SK-N-SH (cell line): ENCODE data around the gene A2ML1. TPM values are rescaled to one million over a fixed set of nuclear protein-coding genes. Genes with fewer than 3 reads are reported as not detected.

Experiments used
- CTCF ChIA-PET: fragments of 300-600, 350-600 bp; formaldehyde crosslinking; extraction: SDS; loops from one replicate; lab custom pipeline; 2021; lab: Yijun Ruan, JAX
- POLR2A ChIA-PET: fragments of 350-600 bp; sonication (Branson Sonifier 250); formaldehyde crosslinking; extraction: SDS; loops from one replicate; lab custom pipeline; 2020; ENCODE audit warnings: antibody characterized with exemption, inconsistent platforms; lab: Yijun Ruan, JAX
- DNase-seq: peaks from one replicate; pipeline ENCODE4 v3.0.0; 2012
- H2AFZ ChIP-seq: fragments of 200-600 bp; sonication (generic); 2 replicates; pipeline ENCODE4 v1.8.1; 2016; ENCODE audit warnings: antibody characterized with exemption, mild to moderate bottlenecking, low read depth
- H3F3A ChIP-seq: fragments of 200-600 bp; sonication (generic); replicated peaks from 2 replicates; pipeline ENCODE3; 2016; ENCODE audit warnings: antibody characterized with exemption, mild to moderate bottlenecking; ENCODE audit not compliant: insufficient read depth
- H3K27ac ChIP-seq, 2 experiments: fragments of 200-500 bp in 1 of 2; fragments of 200-600 bp in 1 of 2; sonication (Bioruptor generic) in 1 of 2; sonication (generic), shearing (Covaris generic) in 1 of 2; 2 replicates each; pipeline versions ENCODE4 v1.5.1 to v1.6.1; 2014 to 2016; ENCODE audit warnings: low read depth in 2 of 2, inconsistent platforms in 1 of 2, low read length in 1 of 2, mild to moderate bottlenecking in 1 of 2, mixed read lengths in 1 of 2
- H3K27me3 ChIP-seq: fragments of 200-600 bp; sonication (generic), shearing (Covaris generic); 2 replicates; pipeline ENCODE4 v1.6.1; 2016; ENCODE audit warnings: mixed run types; ENCODE audit not compliant: insufficient read depth
- H3K36me3 ChIP-seq, 2 experiments: fragments of 200-500 bp in 1 of 2; fragments of 200-600 bp in 1 of 2; sonication (Bioruptor generic) in 1 of 2; sonication (generic) in 1 of 2; replicated peaks in 1 of 2; 2 replicates each; pipeline versions ENCODE3 to v1.5.1; 2014 to 2016; ENCODE audit warnings: low read length in 1 of 2, mild to moderate bottlenecking in 1 of 2; ENCODE audit not compliant: insufficient read depth in 2 of 2, control insufficient read depth in 1 of 2
- H3K4me1 ChIP-seq, 2 experiments: fragments of 200-500 bp in 1 of 2; fragments of 200-600 bp in 1 of 2; sonication (Bioruptor generic) in 1 of 2; sonication (generic), shearing (Covaris generic) in 1 of 2; 2 replicates each; pipeline versions ENCODE4 v1.5.1 to v1.6.1; 2014 to 2016; ENCODE audit warnings: low read depth in 1 of 2, low read length in 1 of 2, mixed run types in 1 of 2; ENCODE audit not compliant: insufficient read depth in 2 of 2, control insufficient read depth in 1 of 2
- H3K4me2 ChIP-seq: fragments of 200-600 bp; sonication (generic), shearing (Covaris generic); 2 replicates; pipeline ENCODE4 v1.6.1; 2017; ENCODE audit warnings: mixed run types
- H3K4me3 ChIP-seq, 2 experiments: fragments of 200-500 bp in 1 of 2; fragments of 200-600 bp in 1 of 2; sonication (Bioruptor generic) in 1 of 2; sonication (generic), shearing (Covaris generic) in 1 of 2; 2 replicates each; pipeline versions ENCODE4 v1.5.1 to v1.8.1; 2014 to 2016; ENCODE audit warnings: low read depth in 2 of 2, inconsistent platforms in 1 of 2, low read length in 1 of 2, mild to moderate bottlenecking in 1 of 2, mixed read lengths in 1 of 2, moderate library complexity in 1 of 2
- H3K79me2 ChIP-seq: fragments of 200-600 bp; sonication (generic); 2 replicates; pipeline ENCODE4 v1.8.1; 2017; ENCODE audit warnings: mild to moderate bottlenecking; ENCODE audit not compliant: insufficient read depth
- H3K9ac ChIP-seq: fragments of 200-600 bp; sonication (generic); 2 replicates; pipeline ENCODE4 v1.6.1; 2017; ENCODE audit warnings: mixed run types
- H3K9me2 ChIP-seq: fragments of 200-600 bp; sonication (generic); 2 replicates; pipeline ENCODE4 v1.6.1; 2017; ENCODE audit warnings: mixed run types
- H3K9me3 ChIP-seq: fragments of 200-600 bp; sonication (generic); 2 replicates; pipeline ENCODE4 v1.6.1; 2017; ENCODE audit warnings: mixed run types, mild to moderate bottlenecking, moderate library complexity
- H4K20me1 ChIP-seq: fragments of 200-600 bp; sonication (generic); 2 replicates; pipeline ENCODE4 v1.6.1; 2017; ENCODE audit warnings: mild to moderate bottlenecking, mixed run types; ENCODE audit not compliant: insufficient read depth
- CHD2 ChIP-seq: fragments of 150-350 bp; IDR thresholded peaks from 2 replicates; pipeline ENCODE4 v1.6.1; 2018; ENCODE audit warnings: low read length; ENCODE audit not compliant: partially characterized antibody
- ELF1 ChIP-seq: IDR thresholded peaks from 2 replicates; pipeline ENCODE4 v1.4.0; 2012
- EP300 ChIP-seq, 2 experiments: IDR thresholded peaks; 2 replicates each; pipeline versions ENCODE4 v1.4.0 to v1.6.1; 2012; ENCODE audit warnings: borderline replicate concordance in 1 of 2, low read depth in 1 of 2, low read length in 1 of 2
- EZH2phosphoT487 ChIP-seq: fragments of 200-600 bp; sonication (generic); IDR thresholded peaks from 2 replicates; pipeline ENCODE4 v1.6.1; 2017; ENCODE audit warnings: low read depth, mixed run types, mild to moderate bottlenecking, antibody characterized with exemption, moderate library complexity, borderline replicate concordance
- FOSL2 ChIP-seq: IDR thresholded peaks from 2 replicates; pipeline ENCODE4 v1.4.0; 2012; ENCODE audit warnings: low read depth, mild to moderate bottlenecking, moderate library complexity, borderline replicate concordance
- FOXJ3 ChIP-seq: sonication (generic); formaldehyde crosslinking; IDR thresholded peaks from 2 replicates; pipeline ENCODE4 v1.5.1; 2020; ENCODE audit warnings: mild to moderate bottlenecking, missing genetic modification reagents
- NFIC ChIP-seq: IDR thresholded peaks from 2 replicates; pipeline ENCODE4 v1.4.0; 2012; ENCODE audit warnings: borderline replicate concordance
- RAD21 ChIP-seq: IDR thresholded peaks from 2 replicates; pipeline ENCODE4 v1.6.1; 2012; ENCODE audit warnings: mild to moderate bottlenecking, low read length
- RFX5 ChIP-seq: IDR thresholded peaks from 2 replicates; pipeline ENCODE4 v1.6.1; 2012; ENCODE audit warnings: mild to moderate bottlenecking, improper control_type of control experiment, low read length
- SIN3A ChIP-seq: IDR thresholded peaks from 2 replicates; pipeline ENCODE4 v1.6.1; 2012; ENCODE audit warnings: low read depth, mild to moderate bottlenecking, low read length, moderate library complexity, borderline replicate concordance
- SMC3 ChIP-seq: IDR thresholded peaks from 2 replicates; pipeline ENCODE4 v1.6.1; 2012; ENCODE audit warnings: low read depth, low read length, improper control_type of control experiment
- TAF1 ChIP-seq: IDR thresholded peaks from 2 replicates; pipeline ENCODE4 v1.6.1; 2012; ENCODE audit warnings: low read depth, mild to moderate bottlenecking, low read length, moderate library complexity, borderline replicate concordance
- TCF12 ChIP-seq: IDR thresholded peaks from 2 replicates; pipeline ENCODE4 v1.4.0; 2012
- YY1 ChIP-seq: IDR thresholded peaks from 2 replicates; pipeline ENCODE4 v1.4.0; 2012; ENCODE audit warnings: low read depth, mild to moderate bottlenecking
- WGBS: methylation state at CpG from one replicate; pipeline ENCODE4 v1.1.6; 2017; ENCODE audit warnings: low lambda C conversion rate; 5-methylcytosine and 5-hydroxymethylcytosine counted together
- polyA plus RNA-seq, 3 experiments: library from polyadenylated mRNA; depleted of rRNA; stranded (reverse); fragments of >200 nt; gene quantifications; 2 replicates each; pipeline ENCODE4 v1.2.3, GENCODE V29; 2012
- TF ChIP-seq, protein P1 (sequence below): fragments of 200-600 bp; sonication (generic); IDR thresholded peaks from 2 replicates; pipeline ENCODE4 v1.6.1; 2017; ENCODE audit warnings: antibody characterized with exemption, mild to moderate bottlenecking, moderate library complexity
- TF ChIP-seq, protein P2 (sequence below): IDR thresholded peaks from 2 replicates; pipeline ENCODE4 v1.4.0; 2012; ENCODE audit warnings: low read depth, borderline replicate concordance
- TF ChIP-seq, protein P3 (sequence below): IDR thresholded peaks from 2 replicates; pipeline ENCODE4 v1.6.1; 2012; ENCODE audit warnings: mild to moderate bottlenecking, low read depth, low read length, moderate library complexity

The A2ML1 gene
- polyA plus RNA-seq, 1 of the 3 experiments (the other 2 are of a cell fraction), result not detected

DNA sequence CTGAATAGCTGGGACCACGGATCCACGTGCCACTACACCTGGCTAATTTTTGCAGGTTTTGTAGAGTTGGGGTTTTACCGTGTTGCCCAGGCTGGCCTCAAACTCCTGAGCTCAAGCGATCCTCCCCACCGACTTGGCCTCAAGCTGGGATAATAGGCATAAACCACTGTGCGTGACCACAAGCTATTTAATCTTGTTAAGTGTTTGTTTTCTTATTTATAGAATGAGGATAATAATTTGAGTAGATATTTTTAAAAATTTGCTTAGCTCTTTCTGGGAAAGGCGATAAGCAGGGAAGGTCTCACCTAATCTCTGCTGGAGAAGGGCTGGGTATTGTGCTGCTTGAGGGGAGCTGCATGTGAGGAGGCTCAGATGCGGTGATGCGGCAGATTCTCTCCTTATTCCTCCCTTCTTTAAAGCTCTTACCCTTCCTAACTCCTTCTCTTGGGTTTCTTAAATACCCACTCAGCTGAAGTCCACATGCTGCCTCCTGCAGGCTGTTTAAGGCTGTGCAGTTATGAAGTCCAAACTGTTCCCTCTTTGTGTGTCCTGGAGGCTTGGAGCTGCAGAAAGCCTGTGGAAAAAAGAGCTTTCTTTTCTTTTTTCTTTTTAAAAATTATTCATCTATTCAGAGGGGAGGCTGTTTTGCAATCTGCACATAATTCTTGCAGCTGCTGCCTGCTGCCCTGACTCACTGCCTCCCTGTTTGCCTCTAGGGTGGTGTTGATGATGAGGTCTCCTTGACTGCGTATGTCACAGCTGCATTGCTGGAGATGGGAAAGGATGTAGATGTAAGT is 37.9 kb downstream of the A2ML1 start:
- H3K36me3 ChIP-seq, result no peaks in the 10 kb centered on the region
- POLR2A ChIA-PET, result no interaction called here
- no peaks in the 10 kb centered on the region for H3K9me2 ChIP-seq
- peak; percentile 33 for DNase-seq
- no peak overlapping the region for H3K4me2 ChIP-seq
- H3K27me3 ChIP-seq, result no peaks in the 10 kb centered on the region; the same call in 1 of the 2 replicates
- TF ChIP-seq CHD2, result no peak
- TF ChIP-seq, protein P1, sequence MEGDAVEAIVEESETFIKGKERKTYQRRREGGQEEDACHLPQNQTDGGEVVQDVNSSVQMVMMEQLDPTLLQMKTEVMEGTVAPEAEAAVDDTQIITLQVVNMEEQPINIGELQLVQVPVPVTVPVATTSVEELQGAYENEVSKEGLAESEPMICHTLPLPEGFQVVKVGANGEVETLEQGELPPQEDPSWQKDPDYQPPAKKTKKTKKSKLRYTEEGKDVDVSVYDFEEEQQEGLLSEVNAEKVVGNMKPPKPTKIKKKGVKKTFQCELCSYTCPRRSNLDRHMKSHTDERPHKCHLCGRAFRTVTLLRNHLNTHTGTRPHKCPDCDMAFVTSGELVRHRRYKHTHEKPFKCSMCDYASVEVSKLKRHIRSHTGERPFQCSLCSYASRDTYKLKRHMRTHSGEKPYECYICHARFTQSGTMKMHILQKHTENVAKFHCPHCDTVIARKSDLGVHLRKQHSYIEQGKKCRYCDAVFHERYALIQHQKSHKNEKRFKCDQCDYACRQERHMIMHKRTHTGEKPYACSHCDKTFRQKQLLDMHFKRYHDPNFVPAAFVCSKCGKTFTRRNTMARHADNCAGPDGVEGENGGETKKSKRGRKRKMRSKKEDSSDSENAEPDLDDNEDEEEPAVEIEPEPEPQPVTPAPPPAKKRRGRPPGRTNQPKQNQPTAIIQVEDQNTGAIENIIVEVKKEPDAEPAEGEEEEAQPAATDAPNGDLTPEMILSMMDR, result peak; percentile 67
- TF ChIP-seq YY1, result no peak
- TF ChIP-seq RAD21, result peak; percentile 63
- TF ChIP-seq ELF1, result no peak
- TF ChIP-seq RFX5, result no peak
- no peak for TF ChIP-seq FOXJ3 (CRISPR knock-in tag)
- no peak for TF ChIP-seq SIN3A
- TF ChIP-seq NFIC, result no peak
- TF ChIP-seq TCF12, result no peak
- peak; percentile 58 for TF ChIP-seq SMC3
- no peaks in the 10 kb centered on the region for H3F3A ChIP-seq
- no peak overlapping the region for H2AFZ ChIP-seq
- no peaks in the 10 kb centered on the region for H3K4me1 ChIP-seq
- no peaks in the 10 kb centered on the region for H3K9me3 ChIP-seq
- H4K20me1 ChIP-seq, result no peaks in the 10 kb centered on the region
- H3K79me2 ChIP-seq, result no peaks in the 10 kb centered on the region
- peak overlapping the region in 1 of 2 experiments; percentile 47; a peak in 1 of 4 replicates for H3K4me3 ChIP-seq
- no peak overlapping the region for H3K27ac ChIP-seq
- CTCF ChIA-PET, result interaction anchor here (0.6 to 3.0 kb wide), 24 partner anchors 8 to 209 kb away, joined by 3 to 25 read pairs (median 4); no protein-coding TSS in a partner anchor
- 50% methylated on average over 10 of the region's 10 CpGs for WGBS
- no peak overlapping the region for H3K9ac ChIP-seq

DNA sequence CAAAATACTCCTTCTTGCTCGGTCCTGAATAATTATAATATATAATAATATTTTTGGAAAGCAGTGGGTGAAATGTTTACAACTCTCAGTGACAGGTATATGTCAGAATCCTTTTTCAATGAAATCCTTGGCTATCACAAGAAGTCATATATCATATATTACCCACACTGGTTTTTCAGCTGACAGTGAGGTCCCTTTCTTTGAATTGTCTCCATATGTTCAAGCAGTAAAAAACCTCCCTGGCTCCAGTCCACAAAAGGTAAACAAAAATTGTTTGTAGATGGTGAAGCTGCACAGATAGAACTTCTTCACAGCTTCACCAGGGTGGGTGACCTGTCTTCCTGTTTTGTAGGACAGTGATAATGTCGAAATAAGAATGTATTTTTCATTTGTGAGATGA is 44.0 kb downstream of the A2ML1 start:
- Histone ChIP-seq H3K4me3 (no peak overlapping the region), H3K79me2 (no peaks in the 10 kb centered on the region), H3K36me3 (no peaks in the 10 kb centered on the region), H2AFZ (no peak overlapping the region), H3K4me2 (no peak overlapping the region), H3F3A (no peaks in the 10 kb centered on the region), H3K9me2 (no peaks in the 10 kb centered on the region), H3K27ac (no peak overlapping the region), H3K4me1 (no peaks in the 10 kb centered on the region), H3K27me3 (no peaks in the 10 kb centered on the region), H3K9me3 (no peaks in the 10 kb centered on the region), H3K9ac (no peak overlapping the region), H4K20me1 (no peaks in the 10 kb centered on the region)
- ChIA-PET POLR2A (no interaction called here), CTCF (no interaction called here)
- 33% methylated on average over 2 of the region's 2 CpGs for WGBS
- DNase-seq, result no peak
- TF ChIP-seq EZH2phosphoT487 (no peak), EP300 (IDR thresholded peaks at IDR 0.05; ENCODE audit: borderline replicate concordance in 1 of 2, low read depth in 1 of 2, low read length in 1 of 2) (no peak), TAF1 (no peak), FOXJ3 (CRISPR knock-in tag) (no peak), FOSL2 (no peak)
- TF ChIP-seq, protein P2, sequence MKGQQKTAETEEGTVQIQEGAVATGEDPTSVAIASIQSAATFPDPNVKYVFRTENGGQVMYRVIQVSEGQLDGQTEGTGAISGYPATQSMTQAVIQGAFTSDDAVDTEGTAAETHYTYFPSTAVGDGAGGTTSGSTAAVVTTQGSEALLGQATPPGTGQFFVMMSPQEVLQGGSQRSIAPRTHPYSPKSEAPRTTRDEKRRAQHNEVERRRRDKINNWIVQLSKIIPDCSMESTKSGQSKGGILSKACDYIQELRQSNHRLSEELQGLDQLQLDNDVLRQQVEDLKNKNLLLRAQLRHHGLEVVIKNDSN, result no peak
- TF ChIP-seq, protein P3, sequence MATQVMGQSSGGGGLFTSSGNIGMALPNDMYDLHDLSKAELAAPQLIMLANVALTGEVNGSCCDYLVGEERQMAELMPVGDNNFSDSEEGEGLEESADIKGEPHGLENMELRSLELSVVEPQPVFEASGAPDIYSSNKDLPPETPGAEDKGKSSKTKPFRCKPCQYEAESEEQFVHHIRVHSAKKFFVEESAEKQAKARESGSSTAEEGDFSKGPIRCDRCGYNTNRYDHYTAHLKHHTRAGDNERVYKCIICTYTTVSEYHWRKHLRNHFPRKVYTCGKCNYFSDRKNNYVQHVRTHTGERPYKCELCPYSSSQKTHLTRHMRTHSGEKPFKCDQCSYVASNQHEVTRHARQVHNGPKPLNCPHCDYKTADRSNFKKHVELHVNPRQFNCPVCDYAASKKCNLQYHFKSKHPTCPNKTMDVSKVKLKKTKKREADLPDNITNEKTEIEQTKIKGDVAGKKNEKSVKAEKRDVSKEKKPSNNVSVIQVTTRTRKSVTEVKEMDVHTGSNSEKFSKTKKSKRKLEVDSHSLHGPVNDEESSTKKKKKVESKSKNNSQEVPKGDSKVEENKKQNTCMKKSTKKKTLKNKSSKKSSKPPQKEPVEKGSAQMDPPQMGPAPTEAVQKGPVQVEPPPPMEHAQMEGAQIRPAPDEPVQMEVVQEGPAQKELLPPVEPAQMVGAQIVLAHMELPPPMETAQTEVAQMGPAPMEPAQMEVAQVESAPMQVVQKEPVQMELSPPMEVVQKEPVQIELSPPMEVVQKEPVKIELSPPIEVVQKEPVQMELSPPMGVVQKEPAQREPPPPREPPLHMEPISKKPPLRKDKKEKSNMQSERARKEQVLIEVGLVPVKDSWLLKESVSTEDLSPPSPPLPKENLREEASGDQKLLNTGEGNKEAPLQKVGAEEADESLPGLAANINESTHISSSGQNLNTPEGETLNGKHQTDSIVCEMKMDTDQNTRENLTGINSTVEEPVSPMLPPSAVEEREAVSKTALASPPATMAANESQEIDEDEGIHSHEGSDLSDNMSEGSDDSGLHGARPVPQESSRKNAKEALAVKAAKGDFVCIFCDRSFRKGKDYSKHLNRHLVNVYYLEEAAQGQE, result no peak
